Measurements from ENCODE around the gene SOS1.
"Not testable (repeated sequence)": the region's sequence is repeated elsewhere in the genome, so short reads cannot be mapped to it uniquely, and the experiment has no call there.

The SOS1 gene

DNA sequence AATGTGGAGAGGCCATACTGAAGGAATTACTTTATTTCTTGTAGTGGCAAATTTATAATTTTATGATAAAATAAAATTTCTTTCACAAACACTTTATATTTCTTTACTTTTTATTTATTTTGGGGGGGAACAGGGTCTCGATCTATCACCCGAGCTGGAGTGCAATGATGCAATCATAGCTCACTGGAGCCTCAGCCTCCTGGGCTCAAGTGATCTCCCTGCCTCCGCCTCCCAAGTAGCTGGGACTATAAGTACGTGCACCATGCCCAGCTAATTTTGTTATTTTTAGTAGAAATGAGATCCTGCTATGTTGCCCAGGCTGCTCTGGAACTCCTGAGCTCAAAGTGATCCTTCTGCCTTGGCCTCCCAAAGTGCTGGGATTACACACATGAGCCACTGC is 59.6 kb downstream of the SOS1 start:
- H3K4me3 ChIP-seq (ENCODE audit: low read length), result no peak overlapping the region
- no peak for TF ChIP-seq ZNF274 (IDR thresholded peaks at IDR 0.05; ENCODE audit: low read depth, low read length)

DNA sequence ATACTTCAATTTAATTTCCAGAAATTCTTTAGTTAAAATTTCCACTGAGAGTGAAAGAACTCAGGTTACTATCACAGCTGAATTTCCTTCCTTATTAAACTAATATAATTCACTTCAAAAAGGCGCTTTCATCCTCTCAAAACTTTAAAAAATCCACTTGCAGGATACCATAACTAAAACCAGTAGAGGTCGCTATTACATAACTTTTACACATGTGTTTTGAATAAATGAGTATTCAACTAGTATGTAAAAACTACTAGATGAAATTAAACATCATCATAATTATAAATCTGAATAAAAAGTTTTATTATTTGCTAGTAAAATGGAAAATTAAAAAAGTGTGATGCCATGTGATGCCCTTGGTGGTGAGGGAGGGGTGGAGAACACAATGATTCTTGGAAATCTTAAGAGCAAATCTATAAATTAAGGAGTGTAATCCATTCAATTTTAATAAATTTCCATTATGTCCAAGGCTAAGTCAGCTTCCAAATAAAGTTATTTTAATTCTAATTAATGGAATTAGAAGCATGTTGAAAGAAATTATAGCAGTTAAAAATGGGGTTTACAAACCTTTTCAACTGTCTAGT is 61.4 kb downstream of the SOS1 start:
- no peak for TF ChIP-seq ZNF274 (IDR thresholded peaks at IDR 0.05; ENCODE audit: low read depth, low read length)
- H3K4me3 ChIP-seq (ENCODE audit: low read length), result no peak overlapping the region

DNA sequence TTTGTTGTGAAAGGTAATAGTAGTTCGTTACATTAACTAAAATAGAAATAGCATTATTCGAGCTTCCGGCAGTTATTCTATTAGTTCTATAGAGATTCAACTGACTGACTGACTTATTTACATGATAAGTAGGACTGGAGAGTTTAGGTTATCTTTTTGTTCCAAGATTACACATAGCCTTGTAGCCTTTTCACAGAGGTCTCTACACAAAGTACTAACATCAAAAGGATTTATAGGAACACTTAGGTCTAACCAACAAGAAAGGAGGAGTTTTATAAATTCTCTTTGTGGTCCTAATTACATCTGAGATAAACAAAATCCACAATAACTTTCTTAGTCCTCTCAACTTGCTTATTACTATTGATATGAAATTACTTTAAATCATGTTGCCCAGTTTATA is 62.8 kb downstream of the SOS1 start:
- no peak for TF ChIP-seq ZNF274 (IDR thresholded peaks at IDR 0.05; ENCODE audit: low read depth, low read length)
- H3K4me3 ChIP-seq (ENCODE audit: low read length), result no peak overlapping the region

DNA sequence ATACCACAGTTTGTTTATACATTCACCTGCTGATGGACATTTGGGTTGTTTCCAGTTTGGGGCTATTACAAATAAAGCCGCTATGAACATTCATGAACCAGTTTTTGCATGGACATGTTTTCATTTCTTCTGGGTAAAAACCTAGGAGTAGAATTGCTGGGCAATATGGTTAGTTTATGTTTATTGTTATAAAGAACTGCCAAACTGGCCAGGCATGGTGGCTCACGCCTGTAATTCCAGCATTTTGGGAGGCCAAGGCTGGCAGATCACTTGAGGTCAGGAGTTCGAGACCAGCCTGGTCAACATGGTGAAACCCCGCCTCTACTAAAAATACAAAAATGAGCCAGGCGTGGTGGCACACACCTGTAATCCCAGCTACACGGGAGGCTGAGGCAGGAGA is 68.2 kb downstream of the SOS1 start:
- not testable (repeated sequence) for H3K4me3 ChIP-seq (ENCODE audit: low read length)

DNA sequence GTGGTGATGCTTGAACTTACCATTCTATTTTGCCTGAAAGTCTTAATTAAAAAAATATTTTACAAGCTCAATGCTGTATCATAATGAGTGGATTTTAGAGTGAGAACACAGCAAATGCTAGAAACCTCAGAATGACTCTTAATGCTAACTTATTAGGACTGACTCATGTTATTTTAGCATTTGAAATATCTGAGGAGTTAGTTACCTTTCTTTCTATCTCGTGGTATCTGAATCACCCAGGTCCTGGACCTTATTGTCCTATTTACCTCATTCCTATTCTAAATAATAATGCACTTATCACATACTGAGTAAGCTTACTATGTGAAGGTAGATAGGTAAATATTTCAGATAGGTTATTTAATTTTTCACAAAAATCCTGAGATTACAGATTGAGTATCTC is 70.7 kb downstream of the SOS1 start:
- no peak overlapping the region for H3K4me3 ChIP-seq (ENCODE audit: low read length)
- TF ChIP-seq ZNF274 (IDR thresholded peaks at IDR 0.05; ENCODE audit: low read depth, low read length), result no peak

DNA sequence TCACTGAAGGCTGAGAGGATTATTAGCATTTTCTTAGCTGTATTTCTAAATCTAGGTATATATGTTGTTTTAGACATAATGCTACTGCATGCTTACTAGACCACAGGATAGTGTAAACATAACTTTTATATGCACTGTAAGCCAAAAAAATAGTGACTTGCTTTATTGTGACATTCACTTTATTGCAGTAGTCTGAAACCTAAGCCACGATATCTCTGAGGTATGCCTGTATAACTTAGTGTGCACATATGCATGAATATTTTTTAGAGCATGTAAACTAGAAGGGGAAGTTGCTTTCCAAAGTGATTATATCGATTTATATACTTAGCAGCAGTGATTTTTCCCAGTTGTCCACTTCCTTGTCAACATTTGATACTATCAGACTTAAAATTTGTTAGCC is 81.8 kb downstream of the SOS1 start:
- no peak overlapping the region for H3K4me3 ChIP-seq (ENCODE audit: low read length)
- no peak for TF ChIP-seq ZNF274 (IDR thresholded peaks at IDR 0.05; ENCODE audit: low read depth, low read length)

DNA sequence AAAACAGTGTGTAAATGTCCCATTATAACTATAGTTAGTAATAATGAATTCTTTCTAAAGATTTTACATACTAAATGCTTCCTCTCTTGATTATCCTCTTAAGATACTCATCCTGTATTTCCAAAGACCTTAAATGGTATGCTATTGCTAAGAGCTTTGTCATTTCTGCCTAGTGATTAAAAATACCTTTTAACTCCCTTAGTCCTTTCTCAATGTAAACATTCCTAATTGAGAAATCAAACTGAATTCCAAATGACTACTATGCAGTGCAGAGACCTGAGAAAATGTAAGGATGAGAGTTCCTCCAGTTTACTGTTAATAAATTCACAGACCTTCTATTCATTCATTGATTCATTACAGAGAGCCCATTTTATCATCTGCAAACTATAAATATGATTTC is 86.9 kb downstream of the SOS1 start:
- no peak for TF ChIP-seq ZNF274 (IDR thresholded peaks at IDR 0.05; ENCODE audit: low read depth, low read length)
- no peak overlapping the region for H3K4me3 ChIP-seq (ENCODE audit: low read length)

DNA sequence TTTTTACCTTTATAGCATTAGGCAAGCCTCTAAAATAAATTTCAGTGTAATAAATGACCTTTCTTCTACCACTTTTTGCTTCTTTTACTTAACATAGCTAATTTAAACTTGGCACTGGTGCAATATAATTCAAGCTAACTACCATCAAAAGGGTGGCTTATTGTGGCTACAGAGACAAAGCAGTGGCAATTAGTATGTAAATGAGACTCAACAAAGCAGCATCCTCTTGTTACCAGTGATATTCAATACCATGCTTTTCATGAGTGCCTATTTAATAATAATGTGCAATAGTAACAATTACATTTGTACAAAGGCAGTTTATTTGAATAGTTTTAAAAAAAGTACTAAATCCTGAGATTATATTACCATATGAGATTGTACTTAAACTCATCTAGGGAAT is 93.4 kb downstream of the SOS1 start:
- TF ChIP-seq ZNF274 (IDR thresholded peaks at IDR 0.05; ENCODE audit: low read depth, low read length), result no peak
- H3K4me3 ChIP-seq (ENCODE audit: low read length), result no peak overlapping the region

DNA sequence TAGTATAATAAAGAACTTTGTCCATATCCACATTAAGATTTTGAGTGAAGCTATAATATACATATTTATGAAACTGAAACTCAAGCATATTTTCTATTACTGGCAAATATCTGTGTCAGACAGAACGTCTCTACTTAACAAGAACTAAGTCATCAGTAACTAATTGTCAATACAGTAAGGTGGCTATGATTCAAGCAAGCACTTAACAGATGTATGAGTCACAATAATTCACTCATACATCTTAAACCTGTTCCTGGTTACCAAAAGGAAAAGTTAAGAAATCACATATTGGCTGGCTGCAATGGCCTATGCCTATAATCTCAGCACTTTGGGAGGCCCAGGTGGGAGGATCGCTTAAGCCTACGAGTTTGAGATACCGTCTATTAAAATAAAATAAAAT is 96.0 kb downstream of the SOS1 start:
- H3K4me3 ChIP-seq (ENCODE audit: low read length), result no peak overlapping the region
- no peak for TF ChIP-seq ZNF274 (IDR thresholded peaks at IDR 0.05; ENCODE audit: low read depth, low read length)

DNA sequence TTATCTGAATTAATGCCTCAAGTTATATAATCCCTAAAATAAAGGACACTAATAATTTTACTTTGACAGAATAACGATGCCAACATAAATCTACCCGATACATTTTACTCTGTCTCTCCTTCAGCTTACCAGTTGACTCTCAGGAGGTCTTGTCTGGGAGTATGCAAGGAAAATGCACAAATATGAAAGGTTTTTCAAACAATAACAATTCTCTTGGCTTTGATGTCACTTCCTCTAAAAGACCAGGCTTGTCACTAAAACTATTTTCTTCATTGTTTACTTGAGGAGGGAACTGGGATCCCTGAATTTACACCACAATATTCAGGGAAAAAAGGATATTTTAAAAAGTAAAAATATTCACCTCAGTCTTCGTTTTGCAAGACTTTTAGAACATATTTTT is 97.2 kb downstream of the SOS1 start:
- TF ChIP-seq ZNF274 (IDR thresholded peaks at IDR 0.05; ENCODE audit: low read depth, low read length), result no peak
- no peak overlapping the region for H3K4me3 ChIP-seq (ENCODE audit: low read length)

DNA sequence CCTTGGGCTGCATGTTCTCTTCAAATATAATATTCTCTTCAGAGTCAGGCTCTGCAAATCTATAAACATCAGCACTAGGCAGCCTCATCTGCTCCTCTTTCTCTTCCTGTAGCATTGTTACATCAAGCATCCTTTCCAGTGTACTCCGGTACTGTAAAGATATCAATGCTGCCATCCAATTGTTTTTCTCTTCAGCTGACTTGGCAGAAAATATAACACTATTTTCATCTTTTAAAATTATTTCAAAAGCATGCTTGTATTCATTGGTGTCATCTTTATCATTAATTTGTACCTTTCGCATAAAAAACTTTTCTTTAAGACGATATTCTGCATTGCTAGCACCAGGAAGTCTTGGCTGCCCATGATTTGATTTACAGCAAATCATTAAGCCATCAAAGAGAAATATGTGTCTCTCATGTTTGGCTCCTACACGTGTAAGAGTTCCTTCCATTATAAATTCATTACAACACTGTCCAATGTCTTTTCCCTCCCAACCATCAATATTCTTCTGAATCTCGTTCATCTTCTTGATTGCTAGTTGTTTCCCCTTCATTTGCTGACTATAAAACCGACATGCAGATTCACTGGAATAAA is 98.1 kb downstream of the SOS1 start:
- no peak overlapping the region for H3K4me3 ChIP-seq (ENCODE audit: low read length)
- no peak for TF ChIP-seq ZNF274 (IDR thresholded peaks at IDR 0.05; ENCODE audit: low read depth, low read length)

DNA sequence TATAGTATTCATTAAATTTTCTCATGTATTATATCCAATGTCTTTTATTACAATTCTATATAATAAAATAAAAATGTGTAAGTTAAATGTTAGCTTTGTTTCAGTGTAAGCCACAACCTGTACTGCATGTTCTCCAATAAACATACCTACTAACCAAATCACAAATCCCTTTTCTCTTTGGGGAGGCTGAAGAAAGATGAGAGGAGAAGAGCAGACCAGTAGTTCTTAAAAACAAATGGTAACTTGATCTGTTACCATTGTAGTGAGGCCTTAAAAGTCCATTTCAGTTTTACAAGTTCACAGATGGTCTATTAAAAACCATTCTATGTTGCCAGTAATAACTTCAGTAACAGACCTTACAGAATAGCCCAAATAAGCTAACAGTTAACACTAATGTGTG is 100.5 kb downstream of the SOS1 start:
- H3K4me3 ChIP-seq (ENCODE audit: low read length), result no peak overlapping the region
- no peak for TF ChIP-seq ZNF274 (IDR thresholded peaks at IDR 0.05; ENCODE audit: low read depth, low read length)

DNA sequence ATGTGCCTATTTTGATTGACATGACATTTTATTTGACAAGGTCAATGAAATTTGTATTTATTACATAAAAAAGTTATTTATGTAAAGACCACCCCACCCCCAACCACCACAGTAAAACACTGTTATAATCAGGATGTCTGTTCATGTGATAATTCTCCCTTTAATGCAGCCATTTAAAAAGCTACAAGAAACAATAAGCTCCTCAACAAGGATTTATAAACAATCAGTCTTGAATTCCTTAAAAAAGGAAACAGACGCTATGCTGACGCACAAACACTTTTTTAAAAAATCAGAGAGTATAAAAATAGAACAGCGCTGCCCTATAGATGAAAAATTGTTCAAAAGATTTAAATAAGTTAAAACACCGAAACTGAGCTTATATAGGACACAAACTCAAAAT is 102.2 kb downstream of the SOS1 start:
- TF ChIP-seq ZNF274 (IDR thresholded peaks at IDR 0.05; ENCODE audit: low read depth, low read length), result no peak
- H3K4me3 ChIP-seq (ENCODE audit: low read length), result no peak overlapping the region

DNA sequence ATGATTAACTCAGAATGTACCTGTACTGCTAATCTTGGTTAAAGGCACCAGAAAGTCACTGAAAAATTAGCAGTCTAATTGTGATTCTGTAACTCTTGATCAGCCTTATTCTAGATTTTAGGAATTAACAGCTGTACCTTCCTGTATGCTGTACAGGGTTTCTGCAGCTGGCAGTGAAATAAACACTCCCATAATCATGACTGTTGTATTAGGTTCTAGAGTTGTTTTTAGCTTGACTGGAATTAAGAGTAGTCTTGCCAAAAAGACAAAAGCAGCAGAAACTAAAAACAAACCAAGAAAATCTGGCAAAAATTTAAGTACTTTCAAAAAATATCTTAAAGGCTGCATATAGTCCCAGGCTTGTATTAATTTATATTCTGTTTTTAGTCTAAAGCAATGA is 103.5 kb downstream of the SOS1 start:
- TF ChIP-seq ZNF274 (IDR thresholded peaks at IDR 0.05; ENCODE audit: low read depth, low read length), result no peak
- no peak overlapping the region for H3K4me3 ChIP-seq (ENCODE audit: low read length)

DNA sequence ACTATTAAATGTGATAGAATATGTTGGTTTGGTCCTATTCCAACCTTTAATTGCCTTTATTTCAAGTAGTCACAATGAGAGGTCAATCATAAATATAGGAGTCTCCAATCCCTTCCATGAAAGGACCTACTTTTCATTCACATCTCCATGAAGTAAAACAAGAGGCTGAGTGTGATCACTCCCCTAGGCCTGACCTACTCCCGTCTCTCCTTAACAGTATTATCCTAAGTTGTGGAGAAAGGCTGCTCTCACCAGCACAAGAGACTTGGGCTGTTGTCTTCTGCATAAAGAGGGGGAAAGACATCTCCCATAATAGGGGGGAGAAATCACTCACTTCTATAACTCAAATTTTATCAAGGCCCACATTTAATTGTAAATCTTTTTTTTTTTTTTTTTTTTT is 105.4 kb downstream of the SOS1 start:
- TF ChIP-seq ZNF274 (IDR thresholded peaks at IDR 0.05; ENCODE audit: low read depth, low read length), result no peak
- H3K4me3 ChIP-seq (ENCODE audit: low read length), result no peak overlapping the region

DNA sequence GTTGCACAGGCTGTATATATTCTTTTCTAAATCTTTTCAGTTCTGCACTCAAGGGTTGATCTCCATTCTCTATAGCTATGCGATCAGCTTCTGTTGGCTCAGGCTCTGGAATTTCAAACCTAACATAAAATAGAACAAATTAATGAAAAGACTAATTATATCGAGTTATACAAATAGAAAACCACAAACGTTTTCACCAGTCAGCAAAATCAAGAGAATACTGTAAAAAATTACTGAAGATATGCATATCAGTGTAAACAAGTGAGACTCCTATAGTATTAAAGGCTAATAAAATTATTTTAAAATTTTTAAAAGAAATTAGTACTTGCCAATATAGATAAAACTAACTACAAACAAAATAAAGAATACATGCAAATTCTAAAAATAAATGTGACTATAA is 107.0 kb downstream of the SOS1 start:
- no peak overlapping the region for H3K4me3 ChIP-seq (ENCODE audit: low read length)
- TF ChIP-seq ZNF274 (IDR thresholded peaks at IDR 0.05; ENCODE audit: low read depth, low read length), result no peak

All from GM08714 (cell line).